RCC 7860 (cell line): Measurements from ENCODE around the gene PXK.
A peak's percentile ranks its signal among the peaks of the same experiment; 100 is the strongest.
"Not testable (repeated sequence)": the region's sequence is repeated elsewhere in the genome, so short reads cannot be mapped to it uniquely, and the experiment has no call there.

Experiments used
- DNase-seq: peaks from one replicate; pipeline ENCODE4 v3.0.0-alpha.2; 2015; ENCODE audit warnings: low spot score
- FAIRE-seq: peaks from 2 replicates; lab custom pipeline; 2012; peaks lifted over from hg19 to GRCh38; lab: Jason Lieb, UNC

PXK gene

GRCh38 chr3:58322793-58323192, 9.9 kb upstream of the PXK start:
- DNase-seq (no peak), FAIRE-seq (no peak)

- FAIRE-seq (no peak), DNase-seq (no peak)
Observed at GRCh38 chr3:58323529-58324390, 8.9 kb upstream of the PXK start.

- no peak for DNase-seq
- FAIRE-seq = no peak
Observed at GRCh38 chr3:58324391-58325390, 8.0 kb upstream of the PXK start.

GRCh38 chr3:58325525-58325992, 7.1 kb upstream of the PXK start:
- peak; percentile 72 for FAIRE-seq
- peak; percentile 67 for DNase-seq

GRCh38 chr3:58326267-58326900, 6.3 kb upstream of the PXK start:
- FAIRE-seq = no peak
- no peak for DNase-seq

GRCh38 chr3:58329150-58329921, 3.4 kb upstream of the PXK start:
- no peak for FAIRE-seq
- DNase-seq = no peak

GRCh38 chr3:58329922-58330413, 2.7 kb upstream of the PXK start:
- DNase-seq = no peak
- no peak for FAIRE-seq

- DNase-seq (peak; percentile 4), FAIRE-seq (no peak)
Observed at GRCh38 chr3:58331593-58332152, 1.0 kb upstream of the PXK start.

- FAIRE-seq = no peak
- peak; percentile 10 for DNase-seq
Observed at GRCh38 chr3:58333206-58334012, 717 bp downstream of the PXK start.

GRCh38 chr3:58334013-58334321, 1.3 kb downstream of the PXK start:
- FAIRE-seq = no peak

GRCh38 chr3:58334506-58334884, 1.8 kb downstream of the PXK start:
- FAIRE-seq (no peak), DNase-seq (no peak)

More at GRCh38 chr3:58334013-58334321, 1.3 kb downstream of the PXK start:
- DNase-seq = no peak

GRCh38 chr3:58335652-58335947, 2.9 kb downstream of the PXK start:
- DNase-seq = peak; percentile 5
- FAIRE-seq = no peak

- DNase-seq = peak; percentile 92
- FAIRE-seq = peak; percentile 94
Observed at GRCh38 chr3:58336135-58336882, 3.6 kb downstream of the PXK start.

GRCh38 chr3:58337190-58337589, 4.5 kb downstream of the PXK start:
- no peak for DNase-seq
- FAIRE-seq = no peak

- DNase-seq, FAIRE-seq: not testable (repeated sequence)
Observed at GRCh38 chr3:58339146-58339545, 6.5 kb downstream of the PXK start.

GRCh38 chr3:58340594-58341244, 8.0 kb downstream of the PXK start:
- FAIRE-seq (no peak), DNase-seq (no peak)

- FAIRE-seq (no peak), DNase-seq (no peak)
Observed at GRCh38 chr3:58341376-58341775, 8.7 kb downstream of the PXK start.

- no peak for DNase-seq
- no peak for FAIRE-seq
Observed at GRCh38 chr3:58342676-58343075, 10.0 kb downstream of the PXK start.
